NCI-H1105 treated with DMSO at 0.1 percent for 48 hours (cell line): Measurements from ENCODE around the gene OR2V1.
"Not testable (repeated sequence)": the region's sequence is repeated elsewhere in the genome, so short reads cannot be mapped to it uniquely, and the experiment has no call there.

Experiments used
- DNase-seq: peaks from one replicate; lab custom pipeline; 2025; lab: John Stamatoyannopoulos, UW

The OR2V1 gene, protein sequence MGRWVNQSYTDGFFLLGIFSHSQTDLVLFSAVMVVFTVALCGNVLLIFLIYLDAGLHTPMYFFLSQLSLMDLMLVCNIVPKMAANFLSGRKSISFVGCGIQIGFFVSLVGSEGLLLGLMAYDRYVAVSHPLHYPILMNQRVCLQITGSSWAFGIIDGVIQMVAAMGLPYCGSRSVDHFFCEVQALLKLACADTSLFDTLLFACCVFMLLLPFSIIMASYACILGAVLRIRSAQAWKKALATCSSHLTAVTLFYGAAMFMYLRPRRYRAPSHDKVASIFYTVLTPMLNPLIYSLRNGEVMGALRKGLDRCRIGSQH

DNA sequence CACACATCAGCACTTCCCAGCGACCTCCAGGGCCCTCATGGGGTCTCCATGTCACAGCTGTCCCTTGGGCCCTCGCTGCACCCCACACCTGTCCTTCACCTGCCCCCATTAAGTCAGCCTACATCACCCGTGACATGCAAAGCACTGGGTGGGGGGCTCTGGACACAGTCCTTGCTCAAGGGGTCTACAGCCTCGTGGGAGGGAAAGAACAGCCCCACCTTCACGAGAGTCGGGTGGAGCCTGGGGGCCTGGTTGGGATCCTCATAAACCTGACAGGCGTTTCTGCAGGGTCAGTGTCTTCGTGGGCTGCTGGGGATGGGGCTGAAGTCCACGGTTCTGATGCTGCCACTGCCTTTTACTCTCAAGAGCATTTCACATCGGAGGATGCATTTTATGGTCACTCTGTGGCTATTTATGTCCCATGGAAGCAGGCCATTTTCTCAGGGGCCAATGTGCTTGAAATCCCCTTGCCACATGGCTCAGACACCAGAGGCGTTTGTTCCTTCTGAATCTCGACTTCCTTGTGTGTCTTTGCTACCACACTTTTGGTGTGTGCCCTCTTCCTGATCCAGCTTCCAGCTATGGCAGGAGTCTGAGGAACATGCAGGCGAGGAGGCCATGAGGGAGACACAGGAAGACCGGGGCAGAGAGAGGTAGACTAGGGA, at the start of gene OR2V1:
OR2V1 (minus strand) TSS at position 338 of the 665 bp plus-strand sequence. CDS start 5,865 bp downstream, outside the sequence.
- no peak for DNase-seq

DNA sequence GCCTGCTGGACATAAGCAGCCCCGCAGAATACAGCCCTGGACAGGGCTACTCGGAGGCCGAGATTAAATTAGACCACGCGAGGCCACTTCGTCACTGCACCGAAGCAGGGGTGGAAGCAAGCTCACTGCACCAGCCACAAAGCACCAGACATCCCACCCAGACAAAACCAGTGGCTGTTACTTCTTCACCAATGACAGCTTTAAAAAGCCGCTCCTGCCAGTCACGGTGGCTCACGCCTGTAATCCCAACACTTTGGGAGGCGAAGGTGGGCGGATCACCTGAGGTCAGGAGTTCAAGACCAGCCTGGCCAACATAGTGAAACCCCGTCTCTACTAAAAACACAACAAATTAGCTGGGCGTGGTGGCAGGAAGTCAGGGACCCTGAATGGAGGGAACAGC, 46.6 kb upstream of the OR2V1 start:
- not testable (repeated sequence) for DNase-seq

DNA sequence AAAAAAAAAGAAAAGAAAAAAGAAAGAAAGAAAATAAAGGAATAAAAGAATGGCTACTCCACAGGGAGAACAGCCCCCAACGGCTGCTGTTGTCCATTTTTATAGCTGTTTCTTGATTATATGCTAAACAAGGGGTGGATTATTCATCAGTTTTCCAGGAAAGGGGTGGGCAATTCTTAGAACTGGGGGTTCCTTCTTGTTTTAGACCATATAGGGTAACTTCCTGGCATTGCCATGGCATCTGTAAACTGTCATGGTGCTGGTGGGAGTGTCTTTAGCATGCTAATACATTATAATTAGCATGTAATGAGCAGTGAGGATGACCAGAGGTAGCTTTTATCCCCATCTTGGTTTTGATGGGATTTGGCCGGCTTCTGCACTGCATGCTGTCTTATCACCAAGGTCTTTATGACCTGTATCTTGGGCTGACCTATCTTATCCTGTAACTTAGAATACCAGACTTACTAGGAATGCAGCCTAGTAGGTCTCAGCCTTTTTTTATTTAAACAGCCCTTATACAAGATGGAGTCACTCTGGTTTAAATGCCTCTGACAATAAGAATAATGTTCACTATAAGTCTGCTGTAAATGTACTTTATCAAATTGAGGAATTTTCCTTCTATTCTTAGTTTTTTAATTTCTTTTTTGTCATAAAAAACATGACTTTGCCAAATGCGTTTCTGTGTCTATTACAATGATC, 45.4 kb upstream of the OR2V1 start:
- no peak for DNase-seq

DNA sequence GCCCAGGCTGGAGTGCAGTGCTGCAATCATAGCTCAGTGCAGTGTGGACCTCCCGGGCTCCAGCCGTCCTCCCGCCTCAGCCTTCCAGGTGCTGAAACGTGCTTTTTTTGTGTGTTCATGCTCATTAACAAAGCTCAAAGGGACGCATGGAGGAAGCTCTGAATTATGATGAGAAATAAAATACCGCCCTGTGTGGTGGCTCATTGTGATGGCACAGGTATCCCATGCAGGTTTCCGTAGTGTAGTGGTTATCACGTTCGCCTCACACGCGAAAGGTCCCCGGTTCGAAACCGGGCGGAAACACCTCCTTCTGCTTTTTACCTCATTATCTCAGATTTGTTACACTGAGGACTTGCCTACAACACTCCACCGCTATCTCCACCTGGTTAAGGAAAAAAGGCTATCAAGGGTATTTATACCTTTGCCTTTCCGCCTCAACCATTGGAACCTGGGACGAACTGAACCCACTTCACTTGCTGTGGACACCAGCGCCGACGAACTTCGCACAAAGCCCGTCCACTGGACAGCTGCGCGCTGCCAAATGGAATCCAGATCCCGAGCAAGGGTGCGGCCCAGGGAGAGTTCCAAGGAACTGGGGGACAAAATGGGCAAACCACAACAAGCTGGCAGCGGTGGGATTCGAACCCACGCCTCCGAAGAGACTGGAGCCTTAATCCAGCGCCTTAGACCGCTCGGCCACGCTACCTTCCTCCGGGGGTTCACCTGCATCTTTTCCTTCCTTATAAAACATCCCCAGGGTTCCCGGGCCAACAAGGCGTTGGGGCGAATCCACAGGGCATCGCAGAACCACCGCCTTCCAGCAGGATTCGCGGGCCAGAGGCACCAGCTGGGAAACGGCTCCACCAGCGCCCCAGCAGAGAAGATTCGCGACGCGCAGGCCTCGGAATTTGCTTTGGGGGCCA, 42.7 kb upstream of the OR2V1 start:
- DNase-seq, result no peak

- no peak for DNase-seq
Observed at GRCh38 chr5:181173027-181173419, 42.1 kb upstream of the OR2V1 start.

DNA sequence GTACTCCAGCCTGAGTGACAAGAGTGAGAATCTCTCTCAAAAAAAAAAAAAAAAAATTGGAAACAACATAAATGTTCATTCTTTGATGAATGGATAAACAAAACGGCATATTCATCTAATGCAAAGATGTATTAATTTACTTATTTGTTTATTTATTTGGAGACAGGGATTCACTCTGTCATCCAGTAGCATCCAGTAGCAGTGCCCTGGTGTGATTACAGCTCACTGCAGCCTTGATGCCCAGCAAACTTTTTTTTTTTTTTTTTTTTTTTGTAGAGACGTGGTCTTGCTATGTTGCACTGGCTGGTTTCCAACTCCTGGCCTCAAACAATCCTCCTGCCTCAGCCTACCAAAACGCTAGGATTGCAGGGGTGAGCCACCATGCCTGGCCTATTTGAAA, 40.8 kb upstream of the OR2V1 start:
- DNase-seq, result no peak

- no peak for DNase-seq
Observed at GRCh38 chr5:181170996-181171395, 40.0 kb upstream of the OR2V1 start.

DNA sequence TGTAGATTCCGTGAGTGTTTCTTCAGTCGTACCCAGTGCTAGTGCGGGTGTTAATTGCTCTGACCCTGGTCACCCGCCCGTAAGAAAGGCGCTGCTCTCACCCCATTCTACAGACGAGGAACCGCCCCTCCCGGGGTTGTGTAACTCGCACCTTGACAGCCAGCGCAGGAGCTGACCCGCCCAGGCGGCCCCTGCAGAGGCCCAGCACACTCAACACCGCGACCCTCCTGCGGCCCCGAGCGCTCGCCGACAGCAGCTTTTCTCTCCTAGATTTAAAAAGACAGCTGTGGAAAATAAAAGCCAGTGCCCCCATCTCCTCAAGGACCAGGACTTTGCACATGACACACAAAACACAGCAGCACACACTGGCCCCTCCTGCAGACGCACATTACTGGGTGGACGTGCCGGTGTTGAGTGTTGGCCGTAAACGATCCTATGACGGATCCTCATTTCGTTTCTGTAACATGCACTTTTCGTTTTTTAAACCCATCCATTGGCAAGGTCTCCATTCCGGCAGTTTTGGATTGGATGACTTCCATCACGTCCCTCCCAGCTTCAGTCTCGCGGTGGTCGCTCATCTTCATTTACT, 39.4 kb upstream of the OR2V1 start:
- DNase-seq, result no peak

DNA sequence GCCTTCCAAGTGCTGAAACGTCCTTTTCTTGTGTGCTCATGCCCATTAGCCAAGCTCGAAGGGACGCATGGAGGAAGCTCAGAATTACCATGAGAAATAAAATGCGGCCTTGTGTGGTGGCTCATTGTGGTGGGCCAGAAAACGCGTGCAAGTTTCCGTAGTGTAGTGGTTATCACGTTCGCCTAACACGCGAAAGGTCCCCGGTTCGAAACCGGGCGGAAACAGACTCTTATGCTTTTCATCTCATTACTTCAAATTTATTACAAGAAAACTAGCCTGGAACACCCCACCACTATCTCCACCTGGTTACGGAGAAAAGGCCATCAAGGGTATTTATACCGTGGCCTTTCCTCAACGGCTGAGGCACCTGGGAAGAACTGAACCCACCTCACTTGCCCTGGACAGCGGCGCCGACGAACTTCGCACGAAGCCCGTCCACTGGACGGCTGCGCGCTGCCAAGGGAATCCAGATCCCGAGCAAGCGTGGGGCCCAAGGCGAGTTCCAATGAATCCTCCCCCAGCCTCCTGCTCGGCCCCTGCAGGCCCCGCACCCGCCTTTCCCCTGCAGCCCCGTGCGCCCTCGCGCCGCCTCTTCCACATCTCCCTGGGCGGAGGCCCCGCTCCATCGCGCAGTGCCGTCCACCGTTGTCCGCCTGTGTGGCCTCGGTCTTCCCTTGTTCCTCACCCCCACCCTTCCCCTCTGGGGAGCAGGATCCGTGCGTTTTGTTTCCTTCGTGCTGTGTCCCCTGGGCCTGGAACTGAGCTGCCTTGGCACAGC, 38.7 kb upstream of the OR2V1 start:
- not testable (repeated sequence) for DNase-seq

DNA sequence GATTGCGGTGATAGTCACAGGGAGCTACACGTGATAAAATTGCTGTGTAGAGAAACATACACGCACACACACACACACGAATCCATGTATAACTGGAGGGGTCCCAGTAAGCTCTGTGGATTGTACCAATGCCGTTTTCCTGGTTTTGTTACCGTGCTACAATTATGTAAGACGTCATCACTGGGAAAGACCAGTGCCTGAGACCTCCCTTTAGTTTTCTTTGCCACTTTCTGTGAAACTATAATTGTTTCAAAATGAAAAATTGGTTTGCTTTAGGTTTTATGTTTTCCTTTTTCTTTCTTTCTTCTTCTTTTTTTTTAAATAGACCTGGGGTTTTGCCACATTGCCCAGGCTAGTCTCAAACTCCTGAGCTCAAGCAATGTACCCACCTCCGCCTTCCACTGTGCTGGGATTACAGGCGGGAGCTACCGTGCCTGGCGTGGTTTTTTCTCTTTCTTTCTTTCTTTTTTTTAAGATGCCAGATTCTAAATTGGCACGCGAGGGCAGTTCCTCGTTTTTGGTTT, 37.7 kb upstream of the OR2V1 start:
- DNase-seq, result no peak

DNA sequence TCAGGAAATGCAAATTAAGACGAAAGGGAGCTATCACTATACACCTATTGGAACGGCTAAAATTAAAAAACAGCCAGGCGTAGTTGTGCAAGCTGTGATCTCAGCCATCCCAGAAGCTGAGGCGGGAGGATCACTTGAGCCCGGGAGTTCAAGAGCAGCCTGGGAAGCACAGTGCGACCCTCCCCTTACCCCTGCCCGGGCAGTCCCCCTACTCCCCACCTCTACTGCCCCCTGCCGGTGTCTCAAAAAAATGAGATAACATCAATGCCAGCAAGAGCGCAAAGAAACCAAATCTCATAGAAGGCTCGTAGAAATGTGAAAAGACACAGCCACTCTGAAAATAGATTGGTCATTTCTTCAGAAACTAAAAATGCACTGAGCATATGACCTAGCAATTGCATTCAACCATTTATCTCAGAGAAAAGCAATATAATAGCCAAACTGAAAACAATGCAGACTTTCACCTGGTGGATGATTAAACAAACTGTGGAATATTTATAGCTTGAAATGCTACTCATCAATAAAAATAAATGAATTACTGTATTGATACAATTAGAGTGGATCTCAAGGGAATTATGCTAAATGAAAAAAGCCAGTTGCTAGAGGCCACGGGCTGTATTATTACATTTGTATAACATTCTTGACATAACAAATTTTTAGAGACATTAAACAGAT, 37.0 kb upstream of the OR2V1 start:
- peak; percentile 13 for DNase-seq

GRCh38 chr5:181166812-181167733, 36.1 kb upstream of the OR2V1 start:
- DNase-seq, result no peak

GRCh38 chr5:181164076-181164952, 33.3 kb upstream of the OR2V1 start:
- no peak for DNase-seq

GRCh38 chr5:181163487-181164075, 32.6 kb upstream of the OR2V1 start:
- DNase-seq, result no peak

- no peak for DNase-seq
Observed at GRCh38 chr5:181161534-181162175, 30.7 kb upstream of the OR2V1 start.

GRCh38 chr5:181160755-181161533, 30.0 kb upstream of the OR2V1 start:
- peak; percentile 34 for DNase-seq
